ENCODE data around the gene FARS2. TPM values are rescaled to one million over a fixed set of nuclear protein-coding genes. Genes with fewer than 3 reads are reported as not detected.

FARS2 gene
- polyA plus RNA-seq, 3 donors: 12.2 to 21.6 (median 17.7) TPM

GRCh38 chr6:5497896-5498578, 236.7 kb downstream of the FARS2 start:
- Mint-ChIP-seq H3K27ac (no peak overlapping the region), H3K27me3 (ENCODE audit: low read depth in 3 of 3) (no peaks in the 10 kb centered on the region), H3K4me1 (no peaks in the 10 kb centered on the region), H3K9me3 (no peaks in the 10 kb centered on the region), H3K36me3 (peaks cover 4 to 6% of the 10 kb centered on the region in 2 donors), H3K4me3 (no peak overlapping the region)
- H3K27me3 ChIP-seq (ENCODE audit: control insufficient read depth in 2 of 2, insufficient read depth in 2 of 2, low read length in 2 of 2): no peaks in the 10 kb centered on the region
- H3K27ac ChIP-seq (ENCODE audit: low read depth in 1 of 2, low read length in 2 of 2): no peak overlapping the region
- no peaks in the 10 kb centered on the region for H3K9me3 ChIP-seq (replicated peaks in 1 of 2; ENCODE audit: control insufficient read depth in 1 of 2, insufficient read depth in 1 of 2, low read length in 2 of 2)
- H2AFZ ChIP-seq (ENCODE audit: insufficient read depth, low read depth, low read length, poor library complexity, severe bottlenecking): no peak overlapping the region
- intact Hi-C loops (cut with micrococcal nuclease): no loop called here
- H3K79me2 ChIP-seq (ENCODE audit: insufficient read depth, low read length): no peaks in the 10 kb centered on the region
- no peak for TF ChIP-seq CTCF (IDR thresholded peaks at IDR 0.05)
- no peak overlapping the region for H3K4me3 ChIP-seq (replicated peaks in 1 of 3; ENCODE audit: low read depth in 2 of 3, low read length in 3 of 3)
- no peaks in the 10 kb centered on the region for H4K20me1 ChIP-seq (ENCODE audit: insufficient read depth, low read length)
- DNase-seq: no peak
- no peaks in the 10 kb centered on the region for H3K4me1 ChIP-seq (ENCODE audit: control insufficient read depth in 1 of 2, insufficient read depth in 2 of 2, low read length in 2 of 2)
- WGBS (ENCODE audit: insufficient coverage): 94% methylated on average over 3 of the region's 10 CpGs
- H3K9ac ChIP-seq (ENCODE audit: insufficient read depth, low read length, poor library complexity, severe bottlenecking): no peak overlapping the region
- H3K36me3 ChIP-seq (replicated peaks in 1 of 2; ENCODE audit: control insufficient read depth in 1 of 2, insufficient read depth in 2 of 2, low read length in 2 of 2): no peaks in the 10 kb centered on the region
- no peak overlapping the region for H3K4me2 ChIP-seq (replicated peaks; ENCODE audit: extremely low read depth, low read length, poor library complexity, severe bottlenecking)

- no peaks in the 10 kb centered on the region for H4K20me1 ChIP-seq (ENCODE audit: insufficient read depth, low read length)
- no peaks in the 10 kb centered on the region for H3K4me1 Mint-ChIP-seq
- H3K9ac ChIP-seq (ENCODE audit: insufficient read depth, low read length, poor library complexity, severe bottlenecking): no peak overlapping the region
- H2AFZ ChIP-seq (ENCODE audit: insufficient read depth, low read depth, low read length, poor library complexity, severe bottlenecking): no peak overlapping the region
- H3K27me3 Mint-ChIP-seq (ENCODE audit: low read depth in 3 of 3): no peaks in the 10 kb centered on the region
- no CpG with 5 or more reads among the region's 1 CpG for WGBS (ENCODE audit: insufficient coverage)
- H3K36me3 ChIP-seq (replicated peaks in 1 of 2; ENCODE audit: control insufficient read depth in 1 of 2, insufficient read depth in 2 of 2, low read length in 2 of 2): no peaks in the 10 kb centered on the region
- H3K36me3 Mint-ChIP-seq: peaks cover 3 to 6% of the 10 kb centered on the region in 2 donors
- no peaks in the 10 kb centered on the region for H3K27me3 ChIP-seq (ENCODE audit: control insufficient read depth in 2 of 2, insufficient read depth in 2 of 2, low read length in 2 of 2)
- DNase-seq: no peak
- no peak overlapping the region for H3K27ac ChIP-seq (ENCODE audit: low read depth in 1 of 2, low read length in 2 of 2)
- intact Hi-C loops (cut with micrococcal nuclease): no loop called here
- H3K4me2 ChIP-seq (replicated peaks; ENCODE audit: extremely low read depth, low read length, poor library complexity, severe bottlenecking): no peak overlapping the region
- H3K4me3 ChIP-seq (replicated peaks in 1 of 3; ENCODE audit: low read depth in 2 of 3, low read length in 3 of 3): no peak overlapping the region
- H3K4me3 Mint-ChIP-seq: no peak overlapping the region
- no peaks in the 10 kb centered on the region for H3K4me1 ChIP-seq (ENCODE audit: control insufficient read depth in 1 of 2, insufficient read depth in 2 of 2, low read length in 2 of 2)
- H3K9me3 ChIP-seq (replicated peaks in 1 of 2; ENCODE audit: control insufficient read depth in 1 of 2, insufficient read depth in 1 of 2, low read length in 2 of 2): no peaks in the 10 kb centered on the region
- no peaks in the 10 kb centered on the region for H3K9me3 Mint-ChIP-seq
- TF ChIP-seq CTCF (IDR thresholded peaks at IDR 0.05): no peak
- no peak overlapping the region for H3K27ac Mint-ChIP-seq
- H3K79me2 ChIP-seq (ENCODE audit: insufficient read depth, low read length): no peaks in the 10 kb centered on the region
These were observed 237.2 kb downstream of the FARS2 start for GRCh38 chr6:5498579-5498899.

All from CD14-positive monocyte (primary cell).